WTC11 (cell line): ENCODE data around the gene GTF3C1. TPM values are rescaled to one million over a fixed set of nuclear protein-coding genes. Genes with fewer than 3 reads are reported as not detected.
A peak's percentile ranks its signal among the peaks of the same experiment; 100 is the strongest.

Experiments
- ATAC-seq: fragments of 200-7000 bp; cut with Tn5 transposase; 2 replicates; pipeline ENCODE4 v1.10.0; 2021; ENCODE audit warnings: mild to moderate bottlenecking, moderate library complexity
- CTCF ChIA-PET: fragments of 300-600 bp; sonication (Branson Sonifier 250); formaldehyde crosslinking; loops from one replicate; lab custom pipeline; 2021; ENCODE audit warnings: antibody characterized with exemption; lab: Charles Lee
- POLR2A ChIA-PET: fragments of 350-600 bp; sonication (Branson Sonifier 250); formaldehyde crosslinking; loops from one replicate; lab custom pipeline; 2021; ENCODE audit warnings: antibody characterized with exemption; lab: Charles Lee
- DNase-seq: peaks from one replicate; pipeline ENCODE4 v3.0.0; 2021; ENCODE audit warnings: low spot score
- H3K27ac Mint-ChIP-seq: 2 replicates; pipeline ENCODE4 v1.8.0; 2021; ENCODE audit warnings: mixed read lengths
- H3K27me3 Mint-ChIP-seq: 2 replicates; pipeline ENCODE4 v1.8.0; 2021; ENCODE audit warnings: low read depth, mild to moderate bottlenecking, moderate library complexity, mixed read lengths
- H3K36me3 Mint-ChIP-seq: 2 replicates; pipeline ENCODE4 v1.8.0; 2021; ENCODE audit warnings: mixed read lengths
- H3K4me1 Mint-ChIP-seq: 2 replicates; pipeline ENCODE4 v1.8.0; 2022; ENCODE audit warnings: mixed read lengths
- H3K4me3 Mint-ChIP-seq: 2 replicates; pipeline ENCODE4 v1.8.0; 2021; ENCODE audit warnings: mild to moderate bottlenecking, moderate library complexity, mixed read lengths
- H3K9me3 Mint-ChIP-seq: 2 replicates; pipeline ENCODE4 v1.8.0; 2021; ENCODE audit warnings: mixed read lengths
- CBFB ChIP-seq: sonication (generic); formaldehyde crosslinking; IDR thresholded peaks from 2 replicates; pipeline ENCODE4 v1.8.1; 2022; ENCODE audit warnings: mild to moderate bottlenecking, low read depth, missing genetic modification reagents
- CREM ChIP-seq: sonication (generic); formaldehyde crosslinking; IDR thresholded peaks from 2 replicates; pipeline ENCODE4 v1.8.1; 2022; ENCODE audit warnings: mild to moderate bottlenecking, missing genetic modification reagents, moderate library complexity
- FOXJ3 ChIP-seq: sonication (generic); formaldehyde crosslinking; IDR thresholded peaks from 2 replicates; pipeline ENCODE4 v1.9.0; 2021; ENCODE audit warnings: missing genetic modification reagents, mild to moderate bottlenecking, borderline replicate concordance
- GABPB1 ChIP-seq: sonication (generic); formaldehyde crosslinking; IDR thresholded peaks from 2 replicates; pipeline ENCODE4 v1.8.1; 2023; ENCODE audit warnings: mild to moderate bottlenecking, missing genetic modification reagents
- IRF2 ChIP-seq: sonication (generic); formaldehyde crosslinking; IDR thresholded peaks from 2 replicates; pipeline ENCODE4 v1.8.0; 2022; ENCODE audit warnings: low read depth, missing genetic modification reagents, borderline replicate concordance
- NR1H2 ChIP-seq: sonication (generic); formaldehyde crosslinking; IDR thresholded peaks from 2 replicates; pipeline ENCODE4 v1.9.0; 2021; ENCODE audit warnings: mild to moderate bottlenecking, moderate library complexity, missing genetic modification reagents
- RORB ChIP-seq: fragments of 250-450 bp; sonication (Bioruptor Pico); IDR thresholded peaks from 2 replicates; pipeline ENCODE4 v1.9.0; 2021; ENCODE audit warnings: mild to moderate bottlenecking
- SOX15 ChIP-seq: fragments of 250-450 bp; sonication (Bioruptor Pico); IDR thresholded peaks from 2 replicates; pipeline ENCODE4 v1.9.0; 2021; ENCODE audit warnings: mild to moderate bottlenecking
- total RNA-seq: library from RNA; stranded (reverse); gene quantifications from 3 replicates; pipeline ENCODE4 v1.2.3, GENCODE V29; 2021
- TF ChIP-seq, protein P1 (sequence below): fragments of 250-450 bp; sonication (Bioruptor Pico); IDR thresholded peaks from 2 replicates; pipeline ENCODE4 v2.1.2; 2022; ENCODE audit warnings: mild to moderate bottlenecking, moderate library complexity
- TF ChIP-seq, protein P2 (sequence below): sonication (generic); formaldehyde crosslinking; IDR thresholded peaks from 2 replicates; pipeline ENCODE4 v1.8.1; 2022; ENCODE audit warnings: missing genetic modification reagents, borderline replicate concordance
- TF ChIP-seq, protein P3 (sequence below): sonication (generic); formaldehyde crosslinking; IDR thresholded peaks from 2 replicates; pipeline ENCODE4 v1.8.0; 2022; ENCODE audit warnings: mild to moderate bottlenecking, missing genetic modification reagents
- TF ChIP-seq, protein P4 (sequence below): sonication (generic); formaldehyde crosslinking; IDR thresholded peaks from 2 replicates; pipeline ENCODE4 v1.8.0; 2023; ENCODE audit warnings: mild to moderate bottlenecking, missing genetic modification reagents
- TF ChIP-seq, protein P5 (sequence below): fragments of 250-450 bp; sonication (Bioruptor Pico); IDR thresholded peaks from 2 replicates; pipeline ENCODE4 v1.9.0; 2021; ENCODE audit warnings: mild to moderate bottlenecking, borderline replicate concordance
- TF ChIP-seq, protein P6 (sequence below): sonication (generic); formaldehyde crosslinking; IDR thresholded peaks from 2 replicates; pipeline ENCODE4 v1.8.0; 2023; ENCODE audit warnings: missing genetic modification reagents

Gene GTF3C1
- total RNA-seq, 1 experiment from 2014 or later, result 146 TPM

DNA sequence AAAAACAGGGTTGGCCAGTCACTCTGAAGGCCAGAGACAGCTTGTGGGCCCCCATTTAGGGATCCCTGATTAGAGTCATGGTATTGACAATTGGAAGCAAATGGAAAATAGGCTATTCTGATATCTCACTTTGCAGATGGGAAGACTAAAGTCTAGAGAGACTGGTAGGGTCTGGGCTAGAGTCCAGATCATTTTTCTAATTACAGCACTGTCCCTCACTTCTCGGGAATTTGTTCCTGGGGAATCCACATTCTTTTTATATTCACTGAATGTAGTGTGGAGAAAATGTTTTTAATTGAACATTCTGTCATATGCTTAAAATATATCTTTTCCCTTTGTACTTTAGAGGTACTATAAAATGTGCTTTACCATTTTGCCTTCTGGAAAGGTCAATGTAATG lies 1.3 kb upstream of the GTF3C1 start:
- no peak for ATAC-seq
- Mint-ChIP-seq H3K36me3 (peaks cover 5% of the 10 kb centered on the region), H3K4me3 (peak overlapping the region; percentile 100), H3K27me3 (peaks cover 2% of the 10 kb centered on the region; the same call in 1 of the 2 replicates), H3K9me3 (no peaks in the 10 kb centered on the region), H3K4me1 (peaks cover 18% of the 10 kb centered on the region), H3K27ac (peak overlapping the region; percentile 72)
- ChIA-PET POLR2A (interaction anchor here (1.6 kb wide), 1 partner anchor 8 kb away, joined by 3 read pairs; no protein-coding TSS in a partner anchor), CTCF (no interaction called here)
- TF ChIP-seq SOX15 (CRISPR knock-in tag) (no peak), GABPB1 (CRISPR knock-in tag) (no peak), CREM (CRISPR knock-in tag) (no peak)
- TF ChIP-seq, protein P1, sequence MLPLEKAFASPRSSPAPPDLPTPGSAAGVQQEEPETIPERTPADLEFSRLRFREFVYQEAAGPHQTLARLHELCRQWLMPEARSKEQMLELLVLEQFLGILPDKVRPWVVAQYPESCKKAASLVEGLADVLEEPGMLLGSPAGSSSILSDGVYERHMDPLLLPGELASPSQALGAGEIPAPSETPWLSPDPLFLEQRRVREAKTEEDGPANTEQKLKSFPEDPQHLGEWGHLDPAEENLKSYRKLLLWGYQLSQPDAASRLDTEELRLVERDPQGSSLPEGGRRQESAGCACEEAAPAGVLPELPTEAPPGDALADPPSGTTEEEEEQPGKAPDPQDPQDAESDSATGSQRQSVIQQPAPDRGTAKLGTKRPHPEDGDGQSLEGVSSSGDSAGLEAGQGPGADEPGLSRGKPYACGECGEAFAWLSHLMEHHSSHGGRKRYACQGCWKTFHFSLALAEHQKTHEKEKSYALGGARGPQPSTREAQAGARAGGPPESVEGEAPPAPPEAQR (CRISPR knock-in tag), result no peak
- TF ChIP-seq, protein P2, sequence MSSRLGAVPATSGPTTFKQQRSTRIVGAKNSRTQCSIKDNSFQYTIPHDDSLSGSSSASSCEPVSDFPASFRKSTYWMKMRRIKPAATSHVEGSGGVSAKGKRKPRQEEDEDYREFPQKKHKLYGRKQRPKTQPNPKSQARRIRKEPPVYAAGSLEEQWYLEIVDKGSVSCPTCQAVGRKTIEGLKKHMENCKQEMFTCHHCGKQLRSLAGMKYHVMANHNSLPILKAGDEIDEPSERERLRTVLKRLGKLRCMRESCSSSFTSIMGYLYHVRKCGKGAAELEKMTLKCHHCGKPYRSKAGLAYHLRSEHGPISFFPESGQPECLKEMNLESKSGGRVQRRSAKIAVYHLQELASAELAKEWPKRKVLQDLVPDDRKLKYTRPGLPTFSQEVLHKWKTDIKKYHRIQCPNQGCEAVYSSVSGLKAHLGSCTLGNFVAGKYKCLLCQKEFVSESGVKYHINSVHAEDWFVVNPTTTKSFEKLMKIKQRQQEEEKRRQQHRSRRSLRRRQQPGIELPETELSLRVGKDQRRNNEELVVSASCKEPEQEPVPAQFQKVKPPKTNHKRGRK (CRISPR knock-in tag), result no peak
- TF ChIP-seq, protein P3, sequence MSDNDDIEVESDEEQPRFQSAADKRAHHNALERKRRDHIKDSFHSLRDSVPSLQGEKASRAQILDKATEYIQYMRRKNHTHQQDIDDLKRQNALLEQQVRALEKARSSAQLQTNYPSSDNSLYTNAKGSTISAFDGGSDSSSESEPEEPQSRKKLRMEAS, result no peak
- no peak for DNase-seq

DNA sequence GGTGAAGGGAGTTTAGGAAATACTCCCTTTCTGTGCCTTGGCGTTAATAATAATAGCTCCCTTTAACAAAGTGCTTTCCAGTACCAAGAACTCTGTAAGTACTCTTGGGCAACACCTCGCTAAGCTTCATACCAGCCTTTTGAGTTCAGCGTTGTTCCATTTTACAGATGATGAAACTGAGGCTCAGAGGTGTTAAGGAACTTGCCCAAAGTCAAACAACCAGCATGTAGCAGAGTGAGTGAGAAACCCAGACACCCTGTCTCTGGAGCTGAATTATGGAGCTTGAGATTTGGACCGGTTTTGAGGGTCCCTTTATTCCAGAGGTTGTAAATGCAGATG lies 838 bp upstream of the GTF3C1 start:
- peak overlapping the region; percentile 96 for H3K27ac Mint-ChIP-seq
- no peaks in the 10 kb centered on the region for H3K9me3 Mint-ChIP-seq
- peaks cover 18% of the 10 kb centered on the region for H3K4me1 Mint-ChIP-seq
- DNase-seq (no peak), ATAC-seq (no peak)
- TF ChIP-seq IRF2 (CRISPR knock-in tag), result no peak
- TF ChIP-seq CBFB (CRISPR knock-in tag), result no peak
- no peak for TF ChIP-seq FOXJ3
- TF ChIP-seq, protein P4, sequence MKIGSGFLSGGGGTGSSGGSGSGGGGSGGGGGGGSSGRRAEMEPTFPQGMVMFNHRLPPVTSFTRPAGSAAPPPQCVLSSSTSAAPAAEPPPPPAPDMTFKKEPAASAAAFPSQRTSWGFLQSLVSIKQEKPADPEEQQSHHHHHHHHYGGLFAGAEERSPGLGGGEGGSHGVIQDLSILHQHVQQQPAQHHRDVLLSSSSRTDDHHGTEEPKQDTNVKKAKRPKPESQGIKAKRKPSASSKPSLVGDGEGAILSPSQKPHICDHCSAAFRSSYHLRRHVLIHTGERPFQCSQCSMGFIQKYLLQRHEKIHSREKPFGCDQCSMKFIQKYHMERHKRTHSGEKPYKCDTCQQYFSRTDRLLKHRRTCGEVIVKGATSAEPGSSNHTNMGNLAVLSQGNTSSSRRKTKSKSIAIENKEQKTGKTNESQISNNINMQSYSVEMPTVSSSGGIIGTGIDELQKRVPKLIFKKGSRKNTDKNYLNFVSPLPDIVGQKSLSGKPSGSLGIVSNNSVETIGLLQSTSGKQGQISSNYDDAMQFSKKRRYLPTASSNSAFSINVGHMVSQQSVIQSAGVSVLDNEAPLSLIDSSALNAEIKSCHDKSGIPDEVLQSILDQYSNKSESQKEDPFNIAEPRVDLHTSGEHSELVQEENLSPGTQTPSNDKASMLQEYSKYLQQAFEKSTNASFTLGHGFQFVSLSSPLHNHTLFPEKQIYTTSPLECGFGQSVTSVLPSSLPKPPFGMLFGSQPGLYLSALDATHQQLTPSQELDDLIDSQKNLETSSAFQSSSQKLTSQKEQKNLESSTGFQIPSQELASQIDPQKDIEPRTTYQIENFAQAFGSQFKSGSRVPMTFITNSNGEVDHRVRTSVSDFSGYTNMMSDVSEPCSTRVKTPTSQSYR (CRISPR knock-in tag), result no peak
- TF ChIP-seq SOX15 (CRISPR knock-in tag), result no peak
- TF ChIP-seq, protein P5, sequence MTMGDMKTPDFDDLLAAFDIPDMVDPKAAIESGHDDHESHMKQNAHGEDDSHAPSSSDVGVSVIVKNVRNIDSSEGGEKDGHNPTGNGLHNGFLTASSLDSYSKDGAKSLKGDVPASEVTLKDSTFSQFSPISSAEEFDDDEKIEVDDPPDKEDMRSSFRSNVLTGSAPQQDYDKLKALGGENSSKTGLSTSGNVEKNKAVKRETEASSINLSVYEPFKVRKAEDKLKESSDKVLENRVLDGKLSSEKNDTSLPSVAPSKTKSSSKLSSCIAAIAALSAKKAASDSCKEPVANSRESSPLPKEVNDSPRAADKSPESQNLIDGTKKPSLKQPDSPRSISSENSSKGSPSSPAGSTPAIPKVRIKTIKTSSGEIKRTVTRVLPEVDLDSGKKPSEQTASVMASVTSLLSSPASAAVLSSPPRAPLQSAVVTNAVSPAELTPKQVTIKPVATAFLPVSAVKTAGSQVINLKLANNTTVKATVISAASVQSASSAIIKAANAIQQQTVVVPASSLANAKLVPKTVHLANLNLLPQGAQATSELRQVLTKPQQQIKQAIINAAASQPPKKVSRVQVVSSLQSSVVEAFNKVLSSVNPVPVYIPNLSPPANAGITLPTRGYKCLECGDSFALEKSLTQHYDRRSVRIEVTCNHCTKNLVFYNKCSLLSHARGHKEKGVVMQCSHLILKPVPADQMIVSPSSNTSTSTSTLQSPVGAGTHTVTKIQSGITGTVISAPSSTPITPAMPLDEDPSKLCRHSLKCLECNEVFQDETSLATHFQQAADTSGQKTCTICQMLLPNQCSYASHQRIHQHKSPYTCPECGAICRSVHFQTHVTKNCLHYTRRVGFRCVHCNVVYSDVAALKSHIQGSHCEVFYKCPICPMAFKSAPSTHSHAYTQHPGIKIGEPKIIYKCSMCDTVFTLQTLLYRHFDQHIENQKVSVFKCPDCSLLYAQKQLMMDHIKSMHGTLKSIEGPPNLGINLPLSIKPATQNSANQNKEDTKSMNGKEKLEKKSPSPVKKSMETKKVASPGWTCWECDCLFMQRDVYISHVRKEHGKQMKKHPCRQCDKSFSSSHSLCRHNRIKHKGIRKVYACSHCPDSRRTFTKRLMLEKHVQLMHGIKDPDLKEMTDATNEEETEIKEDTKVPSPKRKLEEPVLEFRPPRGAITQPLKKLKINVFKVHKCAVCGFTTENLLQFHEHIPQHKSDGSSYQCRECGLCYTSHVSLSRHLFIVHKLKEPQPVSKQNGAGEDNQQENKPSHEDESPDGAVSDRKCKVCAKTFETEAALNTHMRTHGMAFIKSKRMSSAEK (CRISPR knock-in tag), result no peak
- no peak for TF ChIP-seq NR1H2
- TF ChIP-seq, protein P6, sequence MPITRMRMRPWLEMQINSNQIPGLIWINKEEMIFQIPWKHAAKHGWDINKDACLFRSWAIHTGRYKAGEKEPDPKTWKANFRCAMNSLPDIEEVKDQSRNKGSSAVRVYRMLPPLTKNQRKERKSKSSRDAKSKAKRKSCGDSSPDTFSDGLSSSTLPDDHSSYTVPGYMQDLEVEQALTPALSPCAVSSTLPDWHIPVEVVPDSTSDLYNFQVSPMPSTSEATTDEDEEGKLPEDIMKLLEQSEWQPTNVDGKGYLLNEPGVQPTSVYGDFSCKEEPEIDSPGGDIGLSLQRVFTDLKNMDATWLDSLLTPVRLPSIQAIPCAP (CRISPR knock-in tag), result no peak
- TF ChIP-seq RORB, result no peak
- CTCF ChIA-PET, result interaction anchor here (0.8 to 2.2 kb wide), 6 partner anchors 34 to 326 kb away, joined by 3 to 20 read pairs (median 6); no protein-coding TSS in a partner anchor
- peaks cover 7% of the 10 kb centered on the region for H3K36me3 Mint-ChIP-seq
- POLR2A ChIA-PET, result interaction anchor here (1.6 kb wide), 1 partner anchor 9 kb away, joined by 3 read pairs; no protein-coding TSS in a partner anchor
- H3K4me3 Mint-ChIP-seq, result peak overlapping the region; percentile 100
- peaks cover 2% of the 10 kb centered on the region; the same call in 1 of the 2 replicates for H3K27me3 Mint-ChIP-seq
